Left ventricle myocardium inferior (tissue), 1 donor: ENCODE results near the gene SLC25A2. TPM values are rescaled to one million over a fixed set of nuclear protein-coding genes. Genes with fewer than 3 reads are reported as not detected.
A peak's percentile ranks its signal among the peaks of the same experiment; 100 is the strongest.
"Not testable (repeated sequence)": the region's sequence is repeated elsewhere in the genome, so short reads cannot be mapped to it uniquely, and the experiment has no call there.

Experiments used
- DNase-seq: peaks from one replicate; pipeline ENCODE4 v3.0.0-alpha.2; 2020
- H3K27ac ChIP-seq: fragments of 200-600 bp; replicated peaks from 2 replicates; pipeline ENCODE4 v1.8.0; 2021
- H3K27me3 ChIP-seq: fragments of 200-600 bp; 2 replicates; pipeline ENCODE4 v1.8.0; 2021; ENCODE audit warnings: low read depth
- H3K36me3 ChIP-seq: fragments of 200-600 bp; 2 replicates; pipeline ENCODE4 v1.8.0; 2021
- H3K4me1 ChIP-seq: fragments of 200-600 bp; 2 replicates; pipeline ENCODE4 v1.8.0; 2021
- H3K4me3 ChIP-seq: fragments of 200-600 bp; 2 replicates; pipeline ENCODE4 v1.8.0; 2021; ENCODE audit warnings: mild to moderate bottlenecking, moderate library complexity
- H3K9me3 ChIP-seq: fragments of 200-600 bp; replicated peaks from 2 replicates; pipeline ENCODE4 v1.8.0; 2021
- intact Hi-C: fragments of 100-400 bp; cut with micrococcal nuclease; formaldehyde crosslinking; loops from one replicate; pipeline ENCODE4 v1.11.0; 2022
- total RNA-seq: library from RNA; stranded (reverse); fragmentation: NEBNext Ultra II Directional; extraction: Animal tissue kit (Norgen Biotek cat#: 25700); gene quantifications from one replicate; pipeline ENCODE4 v1.2.1, GENCODE V29; 2021
- TF ChIP-seq, protein P1 (sequence below): fragments of 200-600 bp; IDR thresholded peaks from 2 replicates; pipeline ENCODE4 v1.8.0; 2021; ENCODE audit warnings: antibody characterized with exemption, mild to moderate bottlenecking, borderline replicate concordance
- donor health status: DM: no; HTN: yes; CAD: no; lungs with severe emphysema.

The SLC25A2 gene
- total RNA-seq, 1 donor from 2014 or later = not detected

DNA sequence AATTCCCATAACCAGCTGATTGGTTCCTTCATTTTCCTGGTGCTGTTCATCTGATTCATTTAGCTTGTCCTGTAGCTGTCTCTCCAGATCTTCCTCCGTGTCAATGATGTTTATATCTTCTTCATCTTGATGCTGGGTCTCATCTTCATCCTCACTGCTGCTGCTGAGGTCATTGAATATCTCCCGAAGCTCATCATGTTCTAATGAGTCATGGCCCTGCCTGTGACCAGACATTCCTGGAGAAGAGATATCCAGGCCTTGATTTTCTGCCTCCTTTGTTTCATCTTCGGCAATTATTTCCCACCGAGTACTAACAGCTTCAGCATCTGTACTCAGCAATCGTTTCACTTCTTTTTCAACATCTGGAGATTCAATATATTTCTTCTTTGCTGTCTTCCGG lies 15.4 kb upstream of the SLC25A2 start:
- peak overlapping the region; percentile 74 for H3K4me3 ChIP-seq
- TF ChIP-seq, protein P1, sequence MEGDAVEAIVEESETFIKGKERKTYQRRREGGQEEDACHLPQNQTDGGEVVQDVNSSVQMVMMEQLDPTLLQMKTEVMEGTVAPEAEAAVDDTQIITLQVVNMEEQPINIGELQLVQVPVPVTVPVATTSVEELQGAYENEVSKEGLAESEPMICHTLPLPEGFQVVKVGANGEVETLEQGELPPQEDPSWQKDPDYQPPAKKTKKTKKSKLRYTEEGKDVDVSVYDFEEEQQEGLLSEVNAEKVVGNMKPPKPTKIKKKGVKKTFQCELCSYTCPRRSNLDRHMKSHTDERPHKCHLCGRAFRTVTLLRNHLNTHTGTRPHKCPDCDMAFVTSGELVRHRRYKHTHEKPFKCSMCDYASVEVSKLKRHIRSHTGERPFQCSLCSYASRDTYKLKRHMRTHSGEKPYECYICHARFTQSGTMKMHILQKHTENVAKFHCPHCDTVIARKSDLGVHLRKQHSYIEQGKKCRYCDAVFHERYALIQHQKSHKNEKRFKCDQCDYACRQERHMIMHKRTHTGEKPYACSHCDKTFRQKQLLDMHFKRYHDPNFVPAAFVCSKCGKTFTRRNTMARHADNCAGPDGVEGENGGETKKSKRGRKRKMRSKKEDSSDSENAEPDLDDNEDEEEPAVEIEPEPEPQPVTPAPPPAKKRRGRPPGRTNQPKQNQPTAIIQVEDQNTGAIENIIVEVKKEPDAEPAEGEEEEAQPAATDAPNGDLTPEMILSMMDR = no peak
- peaks cover 33% of the 10 kb centered on the region for H3K4me1 ChIP-seq

DNA sequence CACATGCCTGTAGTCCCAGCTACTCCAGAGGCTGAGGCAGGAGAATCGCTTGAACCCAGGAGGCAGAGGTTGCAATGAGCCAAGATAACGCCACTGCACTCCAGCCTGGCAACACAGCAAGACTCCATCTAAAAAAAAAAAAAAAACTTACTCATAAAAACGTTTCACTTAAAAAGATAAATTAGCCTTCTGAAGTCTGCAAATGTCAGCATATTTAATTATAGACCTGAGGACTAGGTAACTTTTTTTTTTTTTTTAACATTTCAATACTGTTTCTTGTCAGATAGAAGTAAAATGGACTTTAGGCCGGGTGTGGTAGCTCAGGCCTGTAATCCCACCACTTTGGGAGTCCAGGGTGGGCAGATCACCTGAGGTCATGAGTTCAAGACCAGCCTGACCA lies 13.1 kb upstream of the SLC25A2 start:
- Histone ChIP-seq H3K9me3 (peaks cover 89% of the 10 kb centered on the region), H3K4me1 (peaks cover 33% of the 10 kb centered on the region), H3K36me3 (peaks cover 69% of the 10 kb centered on the region)
- DNase-seq, H3K4me3 ChIP-seq, H3K27me3 ChIP-seq, H3K27ac ChIP-seq, intact Hi-C loops: not testable (repeated sequence)

More for the DNA sequence above, 15.4 kb upstream of the SLC25A2 start:
- no peak for DNase-seq
- peaks cover 52% of the 10 kb centered on the region for H3K36me3 ChIP-seq
- H3K27ac ChIP-seq = peak overlapping the region; percentile 91
- H3K9me3 ChIP-seq = peaks cover 73% of the 10 kb centered on the region
- intact Hi-C loops = no loop called here
- no peaks in the 10 kb centered on the region for H3K27me3 ChIP-seq

DNA sequence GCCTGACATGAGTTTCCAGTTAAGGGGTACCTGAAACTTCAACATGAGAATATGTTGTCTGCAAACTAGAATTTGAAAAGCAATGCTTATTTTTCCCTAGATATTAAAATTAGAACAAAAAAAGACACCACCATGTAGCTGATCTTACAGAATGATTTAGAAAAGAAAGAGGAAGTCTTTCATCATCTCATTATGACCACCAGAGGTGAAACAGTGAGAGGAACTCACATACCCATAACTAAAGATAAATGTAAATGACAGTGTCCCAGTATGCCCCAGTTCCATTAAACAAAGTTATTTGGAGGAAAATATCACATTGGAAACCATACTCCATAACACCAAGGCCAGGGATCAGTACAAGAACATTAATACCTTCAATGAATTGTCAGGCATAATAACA lies 9.9 kb upstream of the SLC25A2 start:
- intact Hi-C loops = no loop called here
- Histone ChIP-seq H3K4me3 (no peak overlapping the region), H3K36me3 (peaks cover 61% of the 10 kb centered on the region), H3K27ac (no peak overlapping the region), H3K9me3 (peaks cover 100% of the 10 kb centered on the region), H3K4me1 (peaks cover 9% of the 10 kb centered on the region), H3K27me3 (no peaks in the 10 kb centered on the region)
- no peak for DNase-seq
- TF ChIP-seq, protein P1 = no peak

DNA sequence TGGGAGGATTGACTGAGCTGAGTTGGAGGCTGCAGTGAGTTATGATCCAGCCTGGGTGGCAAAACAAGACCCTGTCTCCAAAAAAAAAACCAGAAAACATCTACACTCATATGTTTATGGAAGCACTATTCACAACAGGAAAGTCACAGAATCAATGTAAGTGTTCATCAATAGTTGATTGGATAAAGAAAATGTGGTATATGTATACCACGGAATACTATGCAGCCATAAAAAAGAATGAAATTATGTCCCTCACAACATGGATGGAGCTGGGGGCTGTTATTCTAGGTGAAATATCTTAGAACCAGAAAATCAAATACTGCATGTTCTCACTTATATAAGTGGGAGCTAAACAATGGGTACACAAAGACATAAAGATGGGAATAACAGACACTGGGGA lies 2.8 kb upstream of the SLC25A2 start:
- intact Hi-C loops = no loop called here
- Histone ChIP-seq H3K4me1 (no peaks in the 10 kb centered on the region), H3K4me3 (no peak overlapping the region), H3K27me3 (peaks cover 8% of the 10 kb centered on the region), H3K36me3 (peaks cover 27% of the 10 kb centered on the region), H3K9me3 (peaks cover 100% of the 10 kb centered on the region), H3K27ac (no peak overlapping the region)
- TF ChIP-seq, protein P1 = no peak
- no peak for DNase-seq

DNA sequence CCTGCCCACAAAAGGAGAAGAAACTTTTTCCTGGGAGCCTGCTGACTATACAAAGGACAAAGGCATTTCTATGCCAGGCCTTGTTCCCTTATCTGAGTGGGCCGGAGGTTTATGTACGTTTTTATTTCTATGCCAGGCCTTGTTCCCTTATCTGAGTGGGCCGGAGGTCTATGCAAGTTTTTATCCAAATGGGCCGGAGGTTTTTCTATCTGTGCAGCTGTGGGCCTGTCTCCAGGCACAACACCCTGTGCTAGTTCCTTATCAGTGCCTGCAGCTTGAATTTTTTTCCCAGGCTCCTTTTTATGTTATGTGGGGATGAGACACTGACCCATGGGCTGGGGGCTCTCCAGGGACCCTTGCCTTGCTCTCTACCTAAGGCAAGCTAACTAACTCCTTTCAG lies 5.5 kb downstream of the SLC25A2 start:
- no peak overlapping the region for H3K27ac ChIP-seq
- TF ChIP-seq, protein P1 = no peak
- DNase-seq = no peak
- peaks cover 100% of the 10 kb centered on the region for H3K9me3 ChIP-seq
- intact Hi-C loops = no loop called here
- no peaks in the 10 kb centered on the region for H3K4me1 ChIP-seq
- no peak overlapping the region for H3K4me3 ChIP-seq
- H3K36me3 ChIP-seq = peaks cover 38% of the 10 kb centered on the region
- H3K27me3 ChIP-seq = peaks cover 1% of the 10 kb centered on the region

DNA sequence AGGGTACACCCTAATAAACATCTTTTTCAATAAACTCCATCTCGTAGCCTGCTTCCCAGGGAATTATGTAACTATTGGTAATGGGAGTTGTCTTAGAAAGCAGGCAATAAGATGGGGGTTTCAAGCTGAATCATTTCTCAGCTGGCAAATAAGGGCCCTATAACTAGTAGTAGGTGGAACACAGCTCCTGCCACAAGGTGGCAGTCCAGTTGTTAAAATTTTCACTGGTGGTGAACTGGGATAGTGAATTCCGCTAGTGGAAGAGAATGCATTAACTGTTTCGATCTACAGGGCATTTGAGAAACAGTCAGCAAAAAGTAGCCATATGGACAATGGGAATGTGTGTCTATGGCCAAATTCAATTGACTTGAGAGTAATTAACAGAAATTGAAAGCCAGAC lies 30.9 kb downstream of the SLC25A2 start:
- DNase-seq = no peak
- H3K9me3 ChIP-seq = peaks cover 100% of the 10 kb centered on the region
- intact Hi-C loops = no loop called here
- H3K4me3 ChIP-seq = no peak overlapping the region
- H3K36me3 ChIP-seq = peaks cover 21% of the 10 kb centered on the region
- no peaks in the 10 kb centered on the region for H3K4me1 ChIP-seq
- TF ChIP-seq, protein P1 = no peak
- H3K27ac ChIP-seq = no peak overlapping the region
- H3K27me3 ChIP-seq = no peaks in the 10 kb centered on the region
